GM23248 (cell line): ENCODE results near the gene TMEM182. TPM values are rescaled to one million over a fixed set of nuclear protein-coding genes. Genes with fewer than 3 reads are reported as not detected.

Experiments
- DNase-seq: peaks from one replicate; pipeline ENCODE4 v3.0.0-alpha.2; 2015
- H2AFZ ChIP-seq: fragments of 200-600 bp; sonication (generic); 2 replicates; pipeline ENCODE4 v1.6.1; 2016; ENCODE audit warnings: antibody characterized with exemption
- H3F3A ChIP-seq: fragments of 200-600 bp; sonication (generic); 2 replicates; pipeline ENCODE4 v1.6.1; 2016; ENCODE audit warnings: mild to moderate bottlenecking, antibody characterized with exemption, mixed run types; ENCODE audit not compliant: insufficient read depth
- H3K27ac ChIP-seq: fragments of 200-600 bp; sonication (generic); 2 replicates; pipeline ENCODE4 v1.5.1; 2016; ENCODE audit warnings: mild to moderate bottlenecking
- H3K27me3 ChIP-seq: fragments of 200-600 bp; sonication (generic); replicated peaks from 2 replicates; pipeline ENCODE4 v1.6.1; 2016; ENCODE audit warnings: mild to moderate bottlenecking; ENCODE audit not compliant: insufficient read depth
- H3K36me3 ChIP-seq: fragments of 200-600 bp; sonication (generic); 2 replicates; pipeline ENCODE4 v1.6.1; 2016; ENCODE audit warnings: low read depth, mild to moderate bottlenecking
- H3K4me1 ChIP-seq: fragments of 200-600 bp; sonication (generic); 2 replicates; pipeline ENCODE4 v1.6.1; 2016; ENCODE audit warnings: mild to moderate bottlenecking; ENCODE audit not compliant: insufficient read depth
- H3K4me2 ChIP-seq: fragments of 200-600 bp; sonication (generic); one replicate; pipeline ENCODE4 v1.6.1; 2016; ENCODE audit warnings: mild to moderate bottlenecking; ENCODE audit not compliant: unreplicated experiment
- H3K4me3 ChIP-seq: fragments of 200-600 bp; sonication (generic); 2 replicates; pipeline ENCODE4 v1.5.1; 2016; ENCODE audit warnings: mild to moderate bottlenecking
- H3K79me2 ChIP-seq: fragments of 200-600 bp; sonication (generic); 2 replicates; pipeline ENCODE4 v1.6.1; 2016; ENCODE audit warnings: mild to moderate bottlenecking; ENCODE audit not compliant: insufficient read depth
- H3K9ac ChIP-seq: fragments of 200-600 bp; sonication (generic); 2 replicates; pipeline ENCODE4 v1.6.1; 2016; ENCODE audit warnings: mild to moderate bottlenecking
- H3K9me2 ChIP-seq: fragments of 200-600 bp; sonication (generic); 2 replicates; pipeline ENCODE4 v1.6.1; 2016; ENCODE audit warnings: mixed run types, mild to moderate bottlenecking, moderate library complexity; ENCODE audit not compliant: insufficient read depth
- H3K9me3 ChIP-seq: fragments of 200-600 bp; sonication (generic); one replicate; pipeline ENCODE4 v1.6.1; 2017; ENCODE audit warnings: low read depth
- H4K20me1 ChIP-seq: fragments of 200-600 bp; sonication (generic); 2 replicates; pipeline ENCODE4 v1.6.0; 2016; ENCODE audit not compliant: insufficient read depth
- EZH2 ChIP-seq: fragments of 200-600 bp; sonication (generic); IDR thresholded peaks from 2 replicates; pipeline ENCODE4 v1.6.1; 2018; ENCODE audit warnings: antibody characterized with exemption, mild to moderate bottlenecking; ENCODE audit not compliant: insufficient read depth, poor library complexity, severe bottlenecking
- EZH2phosphoT487 ChIP-seq: fragments of 200-600 bp; sonication (generic); IDR thresholded peaks from 2 replicates; pipeline ENCODE4 v1.6.1; 2018; ENCODE audit warnings: antibody characterized with exemption, moderate library complexity, mild to moderate bottlenecking, low read depth; ENCODE audit not compliant: insufficient read depth
- WGBS, 2 experiments: methylation state at CpG; one replicate each; pipeline ENCODE4 v1.1.6; 2015 to 2017; ENCODE audit warnings: low lambda C conversion rate in 2 of 2, low coverage in 1 of 2; ENCODE audit errors: missing lambda C conversion rate in 2 of 2; 5-methylcytosine and 5-hydroxymethylcytosine counted together
- in situ Hi-C: fragments of 300-500 bp; cut with MboI; formaldehyde crosslinking; loops from 2 replicates; pipeline ENCODE4 v1.15.0; 2020
- polyA plus RNA-seq: library from polyadenylated mRNA; unstranded; fragments of >200 nt; fragmentation: Nextera tagmentation; extraction: Ambion mirVana; gene quantifications from 2 replicates; pipeline ENCODE4 v1.2.1, GENCODE V29; 2016
- total RNA-seq: library from RNA; depleted of rRNA; stranded (reverse); fragments of >200 nt; shearing (Covaris generic); gene quantifications from 2 replicates; pipeline ENCODE4 v1.2.3, GENCODE V29; 2014

TMEM182 gene
- total and polyA plus RNA-seq, 2 experiments from 2014 or later, result 2.3 to 3.6 TPM

GRCh38 chr2:102770506-102770905, 8.7 kb downstream of the TMEM182 start:
- Histone ChIP-seq H3K4me1 (no peaks in the 10 kb centered on the region), H3K9me3 (no peaks in the 10 kb centered on the region), H3K79me2 (no peaks in the 10 kb centered on the region), H3K36me3 (no peaks in the 10 kb centered on the region), H4K20me1 (no peaks in the 10 kb centered on the region), H3K9ac (no peak overlapping the region), H3K4me2 (no peak overlapping the region), H3K9me2 (no peaks in the 10 kb centered on the region), H3K4me3 (no peak overlapping the region), H2AFZ (no peak overlapping the region), H3F3A (no peaks in the 10 kb centered on the region), H3K27me3 (no peaks in the 10 kb centered on the region), H3K27ac (no peak overlapping the region)
- WGBS, 2 experiments, result 91 to 94% methylated on average over 3 of the region's 3 CpGs
- in situ Hi-C loops, result no loop called here
- TF ChIP-seq EZH2phosphoT487 (no peak), EZH2 (no peak)
- no peak for DNase-seq

GRCh38 chr2:102771114-102771513, 9.3 kb downstream of the TMEM182 start:
- H3K4me2 ChIP-seq, result no peak overlapping the region
- TF ChIP-seq EZH2 (no peak), EZH2phosphoT487 (no peak)
- WGBS, 2 experiments, result 15 to 17% methylated on average over 3 of the region's 3 CpGs
- no peak overlapping the region for H3K27ac ChIP-seq
- H3K9me2 ChIP-seq, result no peaks in the 10 kb centered on the region
- H3K79me2 ChIP-seq, result no peaks in the 10 kb centered on the region
- no peaks in the 10 kb centered on the region for H4K20me1 ChIP-seq
- no peaks in the 10 kb centered on the region for H3K27me3 ChIP-seq
- no peak overlapping the region for H3K9ac ChIP-seq
- H3F3A ChIP-seq, result no peaks in the 10 kb centered on the region
- no peak overlapping the region for H3K4me3 ChIP-seq
- no peak overlapping the region for H2AFZ ChIP-seq
- DNase-seq, result no peak
- H3K4me1 ChIP-seq, result no peaks in the 10 kb centered on the region
- no peaks in the 10 kb centered on the region for H3K9me3 ChIP-seq
- H3K36me3 ChIP-seq, result no peaks in the 10 kb centered on the region
- in situ Hi-C loops, result no loop called here

- Histone ChIP-seq H2AFZ (no peak overlapping the region), H3K9me3 (no peaks in the 10 kb centered on the region), H3F3A (no peaks in the 10 kb centered on the region), H3K9ac (no peak overlapping the region), H4K20me1 (no peaks in the 10 kb centered on the region), H3K4me1 (no peaks in the 10 kb centered on the region), H3K79me2 (no peaks in the 10 kb centered on the region), H3K36me3 (no peaks in the 10 kb centered on the region), H3K27ac (no peak overlapping the region), H3K9me2 (no peaks in the 10 kb centered on the region), H3K4me3 (no peak overlapping the region), H3K4me2 (no peak overlapping the region), H3K27me3 (no peaks in the 10 kb centered on the region)
- 79 to 87% methylated on average over 3 of the region's 3 CpGs for WGBS, 2 experiments
- no peak for TF ChIP-seq EZH2
- DNase-seq, result no peak
- in situ Hi-C loops, result no loop called here
Observed at GRCh38 chr2:102772659-102773058, 10.8 kb downstream of the TMEM182 start.

- H3K4me2 ChIP-seq, result no peak overlapping the region
- H3K27ac ChIP-seq, result no peak overlapping the region
- no peak for TF ChIP-seq EZH2phosphoT487
- no peak for TF ChIP-seq EZH2
- DNase-seq, result no peak
- no peak overlapping the region for H2AFZ ChIP-seq
- no peaks in the 10 kb centered on the region for H3K27me3 ChIP-seq
- no peaks in the 10 kb centered on the region for H4K20me1 ChIP-seq
- no peaks in the 10 kb centered on the region for H3K79me2 ChIP-seq
- H3F3A ChIP-seq, result no peaks in the 10 kb centered on the region
- no peaks in the 10 kb centered on the region for H3K9me3 ChIP-seq
- H3K9ac ChIP-seq, result no peak overlapping the region
- WGBS, 2 experiments, result 65 to 66% methylated on average over 5 of the region's 5 CpGs
- no peaks in the 10 kb centered on the region for H3K9me2 ChIP-seq
- H3K36me3 ChIP-seq, result no peaks in the 10 kb centered on the region
- in situ Hi-C loops, result no loop called here
- H3K4me1 ChIP-seq, result no peaks in the 10 kb centered on the region
- no peak overlapping the region for H3K4me3 ChIP-seq
Observed at GRCh38 chr2:102773149-102773705, 11.4 kb downstream of the TMEM182 start.

GRCh38 chr2:102778260-102778659, 16.4 kb downstream of the TMEM182 start:
- no peak for TF ChIP-seq EZH2
- TF ChIP-seq EZH2phosphoT487, result no peak
- no peaks in the 10 kb centered on the region for H3K4me1 ChIP-seq
- 80 to 82% methylated on average over 1 of the region's 1 CpG for WGBS, 2 experiments
- H3K36me3 ChIP-seq, result no peaks in the 10 kb centered on the region
- no peak overlapping the region for H3K27ac ChIP-seq
- no peaks in the 10 kb centered on the region for H3F3A ChIP-seq
- no peak for DNase-seq
- in situ Hi-C loops, result no loop called here
- H3K4me2 ChIP-seq, result no peak overlapping the region
- no peak overlapping the region for H2AFZ ChIP-seq
- no peaks in the 10 kb centered on the region for H3K9me3 ChIP-seq
- no peaks in the 10 kb centered on the region for H3K27me3 ChIP-seq
- no peak overlapping the region for H3K9ac ChIP-seq
- H3K79me2 ChIP-seq, result no peaks in the 10 kb centered on the region
- no peak overlapping the region for H3K4me3 ChIP-seq
- no peaks in the 10 kb centered on the region for H3K9me2 ChIP-seq
- H4K20me1 ChIP-seq, result no peaks in the 10 kb centered on the region
